Loucy (cell line): Measurements from ENCODE around the gene IGF1R.
A peak's percentile ranks its signal among the peaks of the same experiment; 100 is the strongest.

Source experiments
- H2AFZ ChIP-seq: fragments of 200-600 bp; sonication (generic); 2 replicates; pipeline ENCODE4 v1.6.0; 2016; ENCODE audit warnings: antibody characterized with exemption, mild to moderate bottlenecking, low read length, moderate library complexity
- H3F3A ChIP-seq: fragments of 200-600 bp; 2 replicates; pipeline ENCODE4 v1.6.0; 2016; ENCODE audit warnings: antibody characterized with exemption, low read depth, mild to moderate bottlenecking
- H3K27me3 ChIP-seq: fragments of 200-600 bp; sonication (generic); 2 replicates; pipeline ENCODE4 v1.6.1; 2014; ENCODE audit warnings: low read length, mild to moderate bottlenecking; ENCODE audit not compliant: insufficient read depth, poor library complexity, severe bottlenecking
- H3K36me3 ChIP-seq: fragments of 200-600 bp; sonication (generic); 2 replicates; pipeline ENCODE4 v1.6.1; 2016; ENCODE audit warnings: low read length; ENCODE audit not compliant: insufficient read depth
- H3K4me1 ChIP-seq: fragments of 200-600 bp; sonication (generic); 2 replicates; pipeline ENCODE4 v1.5.1; 2014; ENCODE audit warnings: low read length, mild to moderate bottlenecking; ENCODE audit not compliant: insufficient read depth, poor library complexity, severe bottlenecking
- H3K4me2 ChIP-seq: fragments of 200-600 bp; sonication (generic); 2 replicates; pipeline ENCODE4 v1.6.0; 2014; ENCODE audit warnings: antibody characterized with exemption, low read length, low read depth, mild to moderate bottlenecking; ENCODE audit not compliant: poor library complexity, severe bottlenecking
- H3K4me3 ChIP-seq: fragments of 200-600 bp; sonication (generic); 2 replicates; pipeline ENCODE4 v1.5.1; 2014; ENCODE audit warnings: low read length, mild to moderate bottlenecking, mixed read lengths; ENCODE audit not compliant: poor library complexity, severe bottlenecking
- H3K79me2 ChIP-seq: fragments of 200-600 bp; sonication (generic); 2 replicates; pipeline ENCODE4 v1.6.1; 2014; ENCODE audit warnings: low read length; ENCODE audit not compliant: insufficient read depth
- H3K9ac ChIP-seq: fragments of 200-600 bp; sonication (generic); 2 replicates; pipeline ENCODE4 v1.6.0; 2014; ENCODE audit warnings: mild to moderate bottlenecking, low read depth, low read length, moderate library complexity; ENCODE audit not compliant: poor library complexity, severe bottlenecking
- H3K9me2 ChIP-seq: fragments of 200-600 bp; sonication (generic); replicated peaks from 2 replicates; pipeline ENCODE4 v1.6.1; 2016; ENCODE audit warnings: low read depth, low read length, mixed read lengths
- H3K9me3 ChIP-seq: fragments of 200-600 bp; sonication (generic); 2 replicates; pipeline ENCODE4 v1.6.1; 2014; ENCODE audit warnings: mild to moderate bottlenecking, antibody characterized with exemption, low read length, low read depth; ENCODE audit not compliant: insufficient read depth
- H4K20me1 ChIP-seq: fragments of 200-600 bp; sonication (generic); 2 replicates; pipeline ENCODE4 v1.6.0; 2014; ENCODE audit warnings: antibody characterized with exemption, low read length, mild to moderate bottlenecking; ENCODE audit not compliant: insufficient read depth, poor library complexity, severe bottlenecking
- CTCF ChIP-seq: fragments of 200-600 bp; sonication (generic); conservative IDR thresholded peaks from 2 replicates; pipeline ENCODE4 v1.5.1; 2014; ENCODE audit warnings: mild to moderate bottlenecking, antibody characterized with exemption, low read length
- EZH2phosphoT487 ChIP-seq: fragments of 200-600 bp; IDR thresholded peaks from 2 replicates; pipeline ENCODE4 v1.6.1; 2018; ENCODE audit warnings: antibody characterized with exemption, mild to moderate bottlenecking, moderate library complexity, borderline replicate concordance

Gene IGF1R

DNA sequence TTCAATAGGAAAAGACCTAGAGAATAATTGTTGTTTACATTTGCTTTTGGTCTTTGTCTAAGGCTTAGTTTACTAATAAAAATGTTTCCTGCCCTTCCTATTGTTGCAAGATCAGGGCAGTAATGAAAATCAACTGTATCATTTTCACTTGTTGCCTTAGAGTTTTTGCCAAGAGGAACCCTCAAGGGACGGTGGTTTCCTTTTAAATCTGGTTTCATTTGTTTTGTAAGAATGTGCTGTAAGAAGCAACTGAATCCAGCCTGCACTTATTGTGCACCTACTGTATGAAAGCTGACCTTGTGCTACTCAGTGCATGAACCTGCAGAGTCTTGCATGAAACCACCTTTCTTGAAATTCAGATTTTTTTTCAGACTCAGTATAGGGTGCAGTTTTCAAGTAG is 5.3 kb downstream of the IGF1R start:
- Histone ChIP-seq H3F3A (no peaks in the 10 kb centered on the region), H3K9me2 (no peaks in the 10 kb centered on the region), H3K9me3 (no peaks in the 10 kb centered on the region), H4K20me1 (peaks cover 68% of the 10 kb centered on the region), H3K36me3 (no peaks in the 10 kb centered on the region), H2AFZ (no peak overlapping the region), H3K4me3 (peak overlapping the region; percentile 73), H3K4me2 (peak overlapping the region; percentile 89), H3K9ac (no peak overlapping the region), H3K27me3 (no peaks in the 10 kb centered on the region), H3K4me1 (peaks cover 52% of the 10 kb centered on the region), H3K79me2 (peaks cover 93% of the 10 kb centered on the region)
- TF ChIP-seq CTCF (no peak), EZH2phosphoT487 (no peak)

GRCh38 chr15:98654790-98655360 is 6.5 kb downstream of the IGF1R start:
- Histone ChIP-seq H2AFZ (no peak overlapping the region), H4K20me1 (peaks cover 67% of the 10 kb centered on the region), H3K4me1 (peaks cover 52% of the 10 kb centered on the region), H3K9ac (no peak overlapping the region), H3K4me3 (peak overlapping the region; percentile 10), H3K9me3 (no peaks in the 10 kb centered on the region), H3K27me3 (no peaks in the 10 kb centered on the region), H3K4me2 (peak overlapping the region; percentile 89), H3K9me2 (no peaks in the 10 kb centered on the region), H3F3A (no peaks in the 10 kb centered on the region), H3K79me2 (peaks cover 98% of the 10 kb centered on the region), H3K36me3 (no peaks in the 10 kb centered on the region)
- TF ChIP-seq EZH2phosphoT487 (no peak), CTCF (no peak)

DNA sequence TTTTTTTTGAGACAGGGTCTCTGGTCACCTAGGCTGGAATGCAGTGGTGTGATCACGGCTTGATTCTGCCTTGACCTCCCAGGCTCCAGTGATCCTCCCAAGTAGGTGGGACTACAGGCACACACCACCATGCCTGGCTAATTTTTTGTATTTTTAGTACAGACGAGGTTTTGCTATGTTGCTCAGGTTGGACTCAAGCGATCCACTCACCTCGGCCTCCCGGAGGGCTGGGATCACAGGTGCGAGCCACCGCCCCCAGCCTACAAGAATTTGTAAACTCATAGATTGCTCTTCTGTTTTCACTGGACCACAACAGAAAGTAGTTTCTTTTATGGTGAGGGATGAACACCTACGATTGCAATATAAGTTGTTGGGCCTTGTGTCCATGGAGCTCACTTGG is 7.4 kb downstream of the IGF1R start:
- Histone ChIP-seq H3F3A (no peaks in the 10 kb centered on the region), H2AFZ (no peak overlapping the region), H3K4me3 (no peak overlapping the region), H3K9me3 (no peaks in the 10 kb centered on the region), H3K79me2 (peaks cover 98% of the 10 kb centered on the region), H3K36me3 (no peaks in the 10 kb centered on the region; the same call in 1 of the 2 replicates), H3K4me2 (no peak overlapping the region), H3K9ac (no peak overlapping the region), H3K9me2 (no peaks in the 10 kb centered on the region), H3K27me3 (no peaks in the 10 kb centered on the region), H3K4me1 (peaks cover 47% of the 10 kb centered on the region), H4K20me1 (peaks cover 61% of the 10 kb centered on the region)
- TF ChIP-seq EZH2phosphoT487 (no peak), CTCF (no peak)
